NCI-H2196 treated with DMSO at 0.1 percent for 48 hours (cell line): ENCODE results near the gene BDNF.

Experiments used
- DNase-seq: peaks from one replicate; lab custom pipeline; 2025; ENCODE audit not compliant: unreplicated experiment; lab: John Stamatoyannopoulos, UW

BDNF gene

GRCh38 chr11:27626938-27627586, 73.2 kb downstream of the BDNF start:
- DNase-seq: no peak

DNA sequence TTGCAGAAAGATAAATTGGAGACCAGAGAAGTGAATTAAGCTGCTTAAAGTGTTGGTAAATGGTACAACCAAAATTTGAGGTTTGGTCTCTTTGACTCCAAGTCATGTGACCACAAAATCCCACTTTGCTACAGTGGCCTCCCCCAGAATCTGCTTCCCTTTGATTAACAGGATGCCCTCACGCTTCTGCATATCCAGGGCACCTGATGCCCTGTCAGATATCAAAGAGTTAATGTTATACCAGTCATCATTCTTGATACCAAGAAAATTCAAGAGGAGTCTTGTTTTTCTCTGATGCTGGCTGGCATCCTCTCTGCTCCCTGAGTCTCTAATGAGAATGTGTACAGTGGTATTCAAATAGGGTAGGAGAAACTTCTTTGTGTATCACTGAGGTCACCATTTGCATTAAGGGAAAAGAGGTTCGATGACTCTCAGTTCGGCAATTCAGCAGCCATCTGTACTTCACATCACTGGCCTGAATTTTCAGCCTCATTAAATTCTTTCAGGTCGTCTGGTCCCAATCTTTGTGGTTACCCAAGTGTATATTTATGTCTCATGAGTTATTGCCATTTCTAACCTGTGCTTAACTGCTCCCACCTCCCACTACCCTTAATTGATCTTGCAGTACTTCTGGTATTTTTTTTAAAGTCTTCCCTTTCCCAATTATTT, 73.9 kb downstream of the BDNF start:
- DNase-seq: no peak

DNA sequence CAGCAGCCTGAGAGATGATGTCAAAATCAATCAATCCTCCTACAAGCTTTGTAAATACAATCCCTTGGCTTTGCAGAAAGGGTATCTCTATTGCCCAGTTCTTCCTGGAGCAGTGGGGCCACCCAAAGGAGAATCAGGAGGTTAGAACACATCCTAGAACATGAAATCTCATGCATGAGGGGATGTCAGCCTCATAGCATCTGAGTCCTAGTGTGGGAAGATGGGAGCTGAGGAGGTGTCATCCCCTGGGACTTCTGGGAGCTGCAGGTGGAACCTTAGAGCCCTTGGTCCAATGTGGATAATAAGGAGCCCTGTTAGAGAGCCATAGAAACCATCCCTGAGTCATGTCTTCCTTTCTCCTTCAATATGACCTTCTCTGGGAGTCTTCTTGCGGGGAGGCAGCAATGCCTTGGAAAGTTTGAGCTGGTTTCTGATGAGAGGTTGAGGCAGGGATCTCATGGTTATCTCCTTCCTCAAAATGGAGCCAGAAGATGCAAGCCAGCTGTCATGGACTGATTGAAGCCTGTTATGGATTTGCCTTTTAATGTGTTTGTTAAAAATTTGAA, 74.8 kb downstream of the BDNF start:
- no peak for DNase-seq

- no peak for DNase-seq
Observed at GRCh38 chr11:27623945-27624523, 76.2 kb downstream of the BDNF start.

DNA sequence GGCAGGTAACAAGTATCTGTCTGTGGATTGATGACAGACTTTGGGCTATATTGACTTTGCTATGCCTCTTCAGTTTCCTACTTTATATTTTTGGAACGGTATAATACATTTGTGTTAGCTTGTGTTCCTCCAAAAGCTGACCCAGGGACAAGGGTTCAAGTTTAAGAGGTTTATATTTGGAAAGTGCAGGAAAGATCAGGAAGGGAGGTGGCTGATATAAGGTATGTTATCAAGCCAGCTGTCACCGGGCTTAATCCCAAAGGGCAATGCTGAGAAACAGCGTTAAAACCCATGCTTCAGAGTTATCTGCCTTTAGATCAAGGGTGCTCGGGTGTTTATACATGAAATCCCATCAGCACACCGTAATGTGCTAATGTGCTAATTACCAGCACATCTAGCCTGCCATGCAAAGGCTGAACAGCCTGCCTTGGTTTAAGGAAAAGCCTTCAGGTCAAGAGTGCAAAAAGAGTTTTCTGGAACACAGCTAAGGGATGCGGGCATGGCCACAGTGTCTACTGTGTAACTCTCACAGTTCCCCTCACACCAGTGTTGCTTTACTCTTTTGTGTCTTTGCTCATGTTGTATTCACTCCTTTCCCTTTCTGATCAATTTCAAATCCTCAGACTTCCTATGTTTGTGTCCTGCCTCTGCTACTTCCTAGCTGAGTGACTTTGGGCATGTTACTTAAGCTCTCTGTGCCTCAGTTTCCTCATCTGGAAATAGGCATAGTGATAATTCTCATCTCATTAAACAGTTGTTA, 77.5 kb downstream of the BDNF start:
- no peak for DNase-seq

- no peak for DNase-seq
Observed at GRCh38 chr11:27621405-27622161, 78.7 kb downstream of the BDNF start.

DNA sequence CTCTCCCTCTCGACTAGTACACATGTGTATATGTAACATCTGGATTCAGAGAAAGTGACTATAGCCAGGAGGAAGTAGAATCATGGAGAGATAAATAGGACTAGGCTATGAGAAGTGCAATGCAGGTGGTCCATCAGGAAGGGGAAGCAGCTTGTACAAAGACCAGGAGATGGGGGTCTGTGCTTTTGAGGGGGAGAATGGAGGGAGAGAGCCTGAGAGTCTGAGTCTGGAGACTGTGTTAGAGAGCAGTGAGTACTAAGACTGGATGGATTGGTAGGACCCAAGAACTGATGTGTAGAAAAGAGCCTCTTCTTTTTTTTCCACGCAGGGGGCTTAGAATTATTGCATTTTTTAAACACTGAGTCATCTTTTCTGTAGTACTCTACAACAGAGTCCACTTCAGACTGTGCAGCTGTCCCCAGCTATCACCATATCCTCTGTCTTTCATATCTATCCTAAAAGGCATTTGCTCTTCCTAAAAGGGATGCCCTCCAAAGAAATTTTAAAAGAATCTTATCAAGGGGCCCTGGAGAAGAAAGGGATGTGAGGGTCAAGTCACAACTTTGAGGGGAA, 80.4 kb downstream of the BDNF start:
- DNase-seq: no peak

GRCh38 chr11:27619039-27619574, 81.1 kb downstream of the BDNF start:
- DNase-seq: no peak

- no peak for DNase-seq
Observed at GRCh38 chr11:27618281-27618915, 81.9 kb downstream of the BDNF start.

- DNase-seq: no peak
Observed at GRCh38 chr11:27616711-27617110, 83.5 kb downstream of the BDNF start.

DNA sequence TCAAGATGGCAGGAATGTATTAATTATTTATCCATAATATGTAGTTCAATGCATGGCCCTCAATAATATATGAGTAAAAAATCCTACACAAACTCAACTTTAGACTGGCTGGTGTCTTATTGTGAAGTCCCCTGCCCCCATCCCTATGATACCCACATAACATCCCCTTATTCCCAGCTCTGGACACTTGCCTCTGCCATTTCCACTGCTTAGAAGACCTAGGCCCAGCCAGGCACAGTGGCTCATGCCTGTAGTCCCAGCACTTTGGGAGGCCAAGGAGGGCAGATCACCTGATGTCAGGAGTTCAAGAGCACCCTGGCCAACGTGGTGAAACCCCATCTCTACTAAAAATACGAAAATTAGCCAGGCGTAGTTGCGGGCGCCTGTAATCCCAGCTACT, 84.4 kb downstream of the BDNF start:
- no peak for DNase-seq

GRCh38 chr11:27614092-27614491, 86.2 kb downstream of the BDNF start:
- no peak for DNase-seq

GRCh38 chr11:27612932-27613880, 87.0 kb downstream of the BDNF start:
- no peak for DNase-seq

DNA sequence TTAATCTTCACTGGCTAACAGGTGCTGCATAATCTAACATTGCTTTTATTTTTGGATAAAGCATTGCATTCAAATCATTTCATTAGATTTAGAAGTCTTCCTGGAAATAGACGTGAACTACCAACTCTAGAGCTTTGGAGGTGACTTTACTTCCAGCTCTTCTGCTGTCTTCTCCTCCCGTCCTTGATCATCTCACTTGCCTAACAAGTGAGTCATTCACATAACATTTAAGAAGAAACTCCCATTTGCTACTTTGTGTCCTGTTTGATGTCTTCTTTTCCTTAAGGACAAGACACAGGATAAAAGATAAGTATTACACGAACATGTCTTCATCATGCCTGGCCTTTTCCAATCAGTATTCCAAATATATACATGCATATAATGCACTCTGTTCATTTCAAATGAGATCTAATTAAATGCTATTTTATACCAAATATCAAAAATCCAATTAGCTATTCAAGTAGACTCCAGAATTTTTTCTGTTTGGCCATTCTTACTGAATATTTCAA, 88.3 kb downstream of the BDNF start:
- no peak for DNase-seq

DNA sequence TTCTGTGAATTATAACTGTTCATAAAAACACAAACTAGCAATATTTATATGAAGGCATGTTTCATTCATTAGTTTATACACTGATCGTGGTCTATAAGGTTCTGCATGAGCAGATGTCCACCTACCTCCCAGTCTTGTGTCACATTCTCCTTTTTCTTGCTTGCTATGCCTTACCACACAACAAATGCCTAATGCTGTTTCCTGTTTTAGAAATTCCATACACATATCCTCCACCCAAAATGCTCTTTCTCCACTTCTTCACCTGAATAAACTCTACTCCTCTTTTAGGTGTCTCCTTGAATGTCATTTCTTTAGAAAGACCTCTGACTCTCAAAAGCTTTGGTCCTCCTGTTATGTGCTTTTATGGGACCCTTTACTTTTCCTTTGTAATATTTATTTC, 88.9 kb downstream of the BDNF start:
- DNase-seq: no peak

DNA sequence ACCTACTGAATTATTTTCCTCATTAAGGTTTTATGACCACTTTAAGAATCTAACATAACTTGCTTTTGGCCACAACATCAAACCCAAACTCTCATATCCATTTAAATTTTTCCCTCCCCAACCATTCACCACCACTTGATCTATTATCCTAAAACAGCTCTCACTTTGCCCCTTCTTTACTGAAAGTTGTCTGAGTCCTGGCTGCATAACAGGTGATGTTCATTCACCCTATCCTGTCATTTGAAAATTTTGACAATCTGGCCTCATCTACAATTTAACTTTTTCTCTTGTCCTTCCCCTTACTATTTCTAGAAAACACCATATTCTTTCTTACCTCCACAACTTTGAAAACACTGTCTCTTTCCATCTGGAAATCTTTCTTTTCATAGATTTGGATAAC, 89.3 kb downstream of the BDNF start:
- DNase-seq: no peak

DNA sequence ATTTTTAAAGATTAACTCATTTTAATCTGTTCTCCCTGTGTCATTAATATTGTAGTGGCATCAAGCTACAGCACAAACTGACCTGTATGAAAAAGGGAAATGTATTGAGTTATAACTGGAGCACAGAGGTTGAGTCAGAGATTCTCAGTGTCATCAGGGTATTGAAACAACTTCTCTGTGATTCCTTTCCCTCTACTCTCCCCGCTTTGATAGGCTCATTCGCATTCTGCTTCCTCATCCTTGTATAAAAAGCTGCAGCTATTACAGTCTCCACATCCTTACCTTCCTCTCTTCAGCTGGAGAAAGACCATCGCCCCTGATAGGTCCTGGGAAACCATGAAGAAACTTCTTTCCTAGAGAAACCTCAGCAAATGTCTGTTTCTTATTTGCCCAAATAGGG, 90.0 kb downstream of the BDNF start:
- DNase-seq: no peak

GRCh38 chr11:27608951-27609350, 91.3 kb downstream of the BDNF start:
- DNase-seq: no peak
